H9 (cell line): ENCODE measurements around the gene PTGFRN. TPM values are rescaled to one million over a fixed set of nuclear protein-coding genes. Genes with fewer than 3 reads are reported as not detected.
A peak's percentile ranks its signal among the peaks of the same experiment; 100 is the strongest.

ENCODE experiments used
- DNase-seq: peaks from one replicate; pipeline ENCODE4 v3.0.0-alpha.2; 2017
- H2AFZ ChIP-seq: one replicate; pipeline ENCODE4 v1.6.1; 2013; ENCODE audit warnings: mild to moderate bottlenecking, low read length, control low read depth, moderate library complexity
- H2AK5ac ChIP-seq: 2 replicates; pipeline ENCODE4 v1.6.1; 2013; ENCODE audit warnings: low read length, control low read depth, mixed read lengths; ENCODE audit not compliant: insufficient read length
- H2BK120ac ChIP-seq: one replicate; pipeline ENCODE4 v1.6.1; 2013; ENCODE audit warnings: low read depth, mild to moderate bottlenecking, low read length, control low read depth, inconsistent platforms; ENCODE audit not compliant: poor library complexity, severe bottlenecking
- H2BK12ac ChIP-seq: 2 replicates; pipeline ENCODE4 v1.6.1; 2013; ENCODE audit warnings: low read length, control low read depth, mixed read lengths, low read depth; ENCODE audit not compliant: insufficient read length
- H2BK15ac ChIP-seq: 2 replicates; pipeline ENCODE4 v1.6.1; 2013; ENCODE audit warnings: low read depth, low read length, control low read depth
- H2BK20ac ChIP-seq: one replicate; pipeline ENCODE4 v1.6.1; 2013; ENCODE audit warnings: low read depth, mild to moderate bottlenecking, low read length, control low read depth, inconsistent platforms; ENCODE audit not compliant: poor library complexity, severe bottlenecking
- H2BK5ac ChIP-seq: 2 replicates; pipeline ENCODE4 v1.6.1; 2013; ENCODE audit warnings: low read length, control low read depth, mixed read lengths; ENCODE audit not compliant: insufficient read length
- H3K14ac ChIP-seq: 2 replicates; pipeline ENCODE4 v1.6.1; 2013; ENCODE audit warnings: low read length, control low read depth; ENCODE audit not compliant: insufficient read depth
- H3K18ac ChIP-seq: 2 replicates; pipeline ENCODE4 v1.6.1; 2013; ENCODE audit warnings: low read depth, mild to moderate bottlenecking, mixed read lengths, low read length, control low read depth; ENCODE audit not compliant: insufficient read length
- H3K23ac ChIP-seq: 2 replicates; pipeline ENCODE4 v1.6.1; 2013; ENCODE audit warnings: low read length, control low read depth, mixed read lengths, low read depth; ENCODE audit not compliant: insufficient read length
- H3K23me2 ChIP-seq: 2 replicates; pipeline ENCODE4 v1.6.1; 2013; ENCODE audit warnings: low read depth, mild to moderate bottlenecking, mixed read lengths, low read length, control low read depth; ENCODE audit not compliant: insufficient read length, poor library complexity, severe bottlenecking
- H3K27ac ChIP-seq: 2 replicates; pipeline ENCODE4 v1.5.1; 2013; ENCODE audit warnings: low read length, control low read depth, mixed read lengths, low read depth; ENCODE audit not compliant: insufficient read length
- H3K27me3 ChIP-seq: 2 replicates; pipeline ENCODE4 v1.6.1; 2013; ENCODE audit warnings: low read length, control low read depth, inconsistent platforms; ENCODE audit not compliant: insufficient read depth
- H3K4ac ChIP-seq: 2 replicates; pipeline ENCODE4 v1.6.1; 2013; ENCODE audit warnings: low read depth, mild to moderate bottlenecking, control low read depth, inconsistent platforms, low read length, moderate library complexity
- H3K4me1 ChIP-seq: 2 replicates; pipeline ENCODE4 v1.6.1; 2013; ENCODE audit warnings: low read length, control low read depth, inconsistent platforms; ENCODE audit not compliant: insufficient read depth
- H3K4me2 ChIP-seq: 2 replicates; pipeline ENCODE4 v1.6.1; 2013; ENCODE audit warnings: low read length, control low read depth, mixed read lengths; ENCODE audit not compliant: insufficient read length, insufficient read depth
- H3K56ac ChIP-seq: 2 replicates; pipeline ENCODE4 v1.6.1; 2013; ENCODE audit warnings: low read depth, mild to moderate bottlenecking, mixed read lengths, low read length, control low read depth; ENCODE audit not compliant: insufficient read length
- H3K79me1 ChIP-seq: 2 replicates; pipeline ENCODE4 v1.6.1; 2013; ENCODE audit warnings: low read depth, mild to moderate bottlenecking, moderate library complexity, low read length, control low read depth, inconsistent platforms; ENCODE audit not compliant: insufficient read depth, poor library complexity, severe bottlenecking
- H3K79me2 ChIP-seq: 2 replicates; pipeline ENCODE4 v1.6.1; 2013; ENCODE audit warnings: low read length, control low read depth, inconsistent platforms; ENCODE audit not compliant: insufficient read depth
- H3K9ac ChIP-seq: 2 replicates; pipeline ENCODE4 v1.6.1; 2013; ENCODE audit warnings: low read length, control low read depth, mixed read lengths; ENCODE audit not compliant: insufficient read length; ENCODE audit errors: extremely low read depth
- H3K9me3 ChIP-seq: one replicate; pipeline ENCODE4 v1.6.1; 2013; ENCODE audit warnings: low read depth, low read length, inconsistent platforms; ENCODE audit not compliant: control insufficient read depth
- H3T11ph ChIP-seq: one replicate; pipeline ENCODE4 v1.6.1; 2013; ENCODE audit warnings: mild to moderate bottlenecking, low read length, control low read depth, inconsistent platforms
- H4K20me1 ChIP-seq: one replicate; pipeline ENCODE4 v1.6.1; 2013; ENCODE audit not compliant: control insufficient read depth, insufficient read length, insufficient read depth
- H4K5ac ChIP-seq: 2 replicates; pipeline ENCODE4 v1.6.1; 2013; ENCODE audit warnings: low read depth, mild to moderate bottlenecking, mixed read lengths, low read length, control low read depth; ENCODE audit not compliant: insufficient read length
- H4K8ac ChIP-seq: replicated peaks from 2 replicates; pipeline ENCODE4 v1.6.1; 2013; ENCODE audit warnings: low read length, control low read depth, mixed read lengths, low read depth; ENCODE audit not compliant: insufficient read length
- H4K91ac ChIP-seq: 2 replicates; pipeline ENCODE4 v1.6.1; 2013; ENCODE audit warnings: low read depth, mild to moderate bottlenecking, moderate library complexity, mixed read lengths, low read length, control low read depth; ENCODE audit not compliant: insufficient read length
- H3K27ac Mint-ChIP-seq, 3 experiments: 2 replicates in 2 of 3; 3 replicates in 1 of 3; pipeline ENCODE4 v1.8.0; 2020 to 2021; ENCODE audit warnings: mixed read lengths in 3 of 3, mild to moderate bottlenecking in 1 of 3, moderate library complexity in 1 of 3
- H3K27me3 Mint-ChIP-seq: 2 replicates; pipeline ENCODE4 v1.8.0; 2021; ENCODE audit warnings: low read depth, mild to moderate bottlenecking, moderate library complexity, mixed read lengths
- H3K36me3 Mint-ChIP-seq, 3 experiments: 2 replicates in 2 of 3; 3 replicates in 1 of 3; pipeline ENCODE4 v1.8.0; 2020 to 2021; ENCODE audit warnings: low read depth in 3 of 3, mixed read lengths in 3 of 3; ENCODE audit not compliant: insufficient read depth in 1 of 3
- H3K4me1 Mint-ChIP-seq, 2 experiments: 2 replicates each; pipeline ENCODE4 v1.8.0; 2020; ENCODE audit warnings: mixed read lengths in 2 of 2
- H3K4me3 Mint-ChIP-seq, 2 experiments: 2 replicates in 1 of 2; 3 replicates in 1 of 2; pipeline ENCODE4 v1.8.0; 2020 to 2021; ENCODE audit warnings: mild to moderate bottlenecking in 2 of 2, mixed read lengths in 2 of 2, moderate library complexity in 1 of 2
- H3K9me3 Mint-ChIP-seq, 2 experiments: 2 replicates in 1 of 2; 3 replicates in 1 of 2; pipeline ENCODE4 v1.8.0; 2020; ENCODE audit warnings: mild to moderate bottlenecking in 2 of 2, mixed read lengths in 2 of 2, moderate library complexity in 1 of 2
- CTCF ChIP-seq: fragments of 200-600 bp; sonication (generic); conservative IDR thresholded peaks from 3 replicates; pipeline ENCODE4 v1.8.0; 2021; ENCODE audit warnings: antibody characterized with exemption, mild to moderate bottlenecking
- WGBS: extraction: QIAGEN DNeasy Blood & Tissue Kit; methylation state at CpG from one replicate; pipeline ENCODE4 v1.1.7; 2013; ENCODE audit warnings: missing lambda C conversion rate, low lambda C conversion rate, mixed read lengths; ENCODE audit not compliant: insufficient read length; ENCODE audit errors: extremely low coverage; 5-methylcytosine and 5-hydroxymethylcytosine counted together
- total RNA-seq: library from RNA; stranded (reverse); gene quantifications from 2 replicates; pipeline ENCODE4 v1.2.1, GENCODE V29; 2021

PTGFRN gene
- total RNA-seq, 1 experiment from 2014 or later: 26.3 TPM

- Histone ChIP-seq H3K4me2 (no peak overlapping the region), H4K5ac (no peak overlapping the region), H3K27ac (no peak overlapping the region), H3K23ac (no peak overlapping the region), H2AK5ac (no peak overlapping the region), H3K4me1 (no peaks in the 10 kb centered on the region; the same call in 1 of the 2 replicates), H3T11ph (no peak overlapping the region), H3K56ac (no peak overlapping the region), H2BK5ac (no peak overlapping the region), H2BK15ac (no peak overlapping the region), H3K9ac (no peak overlapping the region), H2BK120ac (no peak overlapping the region), H3K23me2 (no peaks in the 10 kb centered on the region), H2BK20ac (no peak overlapping the region), H3K14ac (no peak overlapping the region), H3K4ac (no peak overlapping the region), H3K79me1 (no peaks in the 10 kb centered on the region), H2BK12ac (no peak overlapping the region), H2AFZ (no peak overlapping the region), H3K18ac (no peak overlapping the region), H4K20me1 (no peaks in the 10 kb centered on the region), H4K91ac (no peak overlapping the region), H3K9me3 (no peaks in the 10 kb centered on the region), H3K79me2 (peaks cover 3% of the 10 kb centered on the region; the same call in 1 of the 2 replicates), H4K8ac (no peak overlapping the region), H3K27me3 (no peaks in the 10 kb centered on the region)
- no CpG with 5 or more reads among the region's 8 CpGs for WGBS
- Mint-ChIP-seq H3K36me3 (no peaks in the 10 kb centered on the region; a peak in 1 of 7 replicates), H3K27me3 (no peaks in the 10 kb centered on the region), H3K27ac (peak overlapping the region in 1 of 3 experiments; percentile 41; a peak in 1 of 7 replicates), H3K9me3 (no peaks in the 10 kb centered on the region), H3K4me1 (peaks cover 6 to 8% of the 10 kb centered on the region in 2 experiments), H3K4me3 (no peak overlapping the region)
- TF ChIP-seq CTCF: no peak
- no peak for DNase-seq
These were observed 13.7 kb downstream of the PTGFRN start for GRCh38 chr1:116923421-116923820.
